ENCODE data around the gene GBP3.

DNA sequence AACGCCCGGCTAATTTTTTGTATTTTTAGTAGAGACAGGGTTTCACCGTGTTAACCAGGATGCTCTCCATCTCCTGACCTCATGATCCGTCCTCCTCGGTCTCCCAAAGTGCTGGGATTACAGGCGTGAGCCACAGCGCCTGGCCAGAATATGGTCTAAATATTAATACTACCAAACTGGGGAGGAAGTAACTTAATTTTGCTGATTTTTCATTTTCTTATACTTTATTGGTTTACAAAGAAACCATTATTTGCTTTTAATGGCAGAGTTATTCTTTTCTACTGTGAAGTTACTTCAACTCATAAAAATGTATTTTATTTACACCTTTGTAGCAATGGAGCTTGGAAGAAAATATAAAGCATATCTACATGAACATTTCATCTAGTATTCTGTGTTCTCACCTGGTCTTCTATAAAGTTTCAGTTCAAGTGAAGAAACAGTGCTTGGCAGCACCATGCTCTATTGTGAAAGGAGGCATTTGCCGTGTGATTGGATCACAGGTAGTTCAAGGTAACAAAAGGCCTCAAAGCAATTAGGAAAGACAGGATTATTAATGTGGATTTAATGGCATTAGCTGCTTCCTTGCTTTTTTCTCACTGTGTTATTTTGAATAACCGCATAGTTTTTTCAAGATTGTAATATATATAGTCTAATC is 28.8 kb upstream of the GBP3 start:
- no peak for TF ChIP-seq EP300 (IDR thresholded peaks at IDR 0.05)
- no peak for TF ChIP-seq POLR2A (IDR thresholded peaks at IDR 0.05)
- TF ChIP-seq, protein P1, sequence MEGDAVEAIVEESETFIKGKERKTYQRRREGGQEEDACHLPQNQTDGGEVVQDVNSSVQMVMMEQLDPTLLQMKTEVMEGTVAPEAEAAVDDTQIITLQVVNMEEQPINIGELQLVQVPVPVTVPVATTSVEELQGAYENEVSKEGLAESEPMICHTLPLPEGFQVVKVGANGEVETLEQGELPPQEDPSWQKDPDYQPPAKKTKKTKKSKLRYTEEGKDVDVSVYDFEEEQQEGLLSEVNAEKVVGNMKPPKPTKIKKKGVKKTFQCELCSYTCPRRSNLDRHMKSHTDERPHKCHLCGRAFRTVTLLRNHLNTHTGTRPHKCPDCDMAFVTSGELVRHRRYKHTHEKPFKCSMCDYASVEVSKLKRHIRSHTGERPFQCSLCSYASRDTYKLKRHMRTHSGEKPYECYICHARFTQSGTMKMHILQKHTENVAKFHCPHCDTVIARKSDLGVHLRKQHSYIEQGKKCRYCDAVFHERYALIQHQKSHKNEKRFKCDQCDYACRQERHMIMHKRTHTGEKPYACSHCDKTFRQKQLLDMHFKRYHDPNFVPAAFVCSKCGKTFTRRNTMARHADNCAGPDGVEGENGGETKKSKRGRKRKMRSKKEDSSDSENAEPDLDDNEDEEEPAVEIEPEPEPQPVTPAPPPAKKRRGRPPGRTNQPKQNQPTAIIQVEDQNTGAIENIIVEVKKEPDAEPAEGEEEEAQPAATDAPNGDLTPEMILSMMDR (IDR thresholded peaks at IDR 0.05), result no peak
- no peak for TF ChIP-seq POLR2AphosphoS5 (IDR thresholded peaks at IDR 0.05)

All from stomach (tissue), 4 donors.